Gastroesophageal sphincter (tissue), 3 donors: Measurements from ENCODE around the gene WBP4.

ENCODE experiments used
- CTCF ChIP-seq, 4 experiments: fragments of 200-600 bp in 2 of 4; fragments of 450-650 bp in 2 of 4; sonication (generic) in 1 of 4; IDR thresholded peaks; one replicate each; pipeline ENCODE4 v1.5.1; 2017 to 2019; ENCODE audit warnings: antibody characterized with exemption in 4 of 4, mild to moderate bottlenecking in 2 of 4, moderate library complexity in 2 of 4
- EP300 ChIP-seq: sonication (generic); formaldehyde crosslinking; IDR thresholded peaks from one replicate; pipeline ENCODE4 v1.6.1; 2017; ENCODE audit warnings: antibody characterized with exemption, mild to moderate bottlenecking
- POLR2A ChIP-seq, 2 donors: fragments of 450-650 bp; IDR thresholded peaks; one replicate each; pipeline ENCODE4 v1.6.1; 2017; ENCODE audit warnings: antibody characterized with exemption in 2 of 2, mild to moderate bottlenecking in 2 of 2, moderate library complexity in 1 of 2
- POLR2AphosphoS5 ChIP-seq: sonication (generic); formaldehyde crosslinking; IDR thresholded peaks from one replicate; pipeline ENCODE4 v1.6.1; 2017; ENCODE audit warnings: antibody characterized with exemption

- no peak for TF ChIP-seq EP300
- no peak for TF ChIP-seq POLR2A (IDR thresholded peaks at IDR 0.05)
- TF ChIP-seq CTCF (IDR thresholded peaks at IDR 0.05), result no peak
- TF ChIP-seq POLR2AphosphoS5, result peak; percentile 62
These were observed 3.8 kb downstream of the WBP4 start for GRCh38 chr13:41065078-41065477.
